ENCODE results near the gene SNAI3.

GRCh38 chr16:88635671-88636319 is 50.5 kb downstream of the SNAI3 start:
- TF ChIP-seq CTCF (conservative IDR thresholded peaks at IDR 0.05; ENCODE audit: low read length) (no peak), EZH2phosphoT487 (IDR thresholded peaks at IDR 0.05; ENCODE audit: borderline replicate concordance) (no peak)
